ENCODE data around the gene SMYD2.

Gene SMYD2

GRCh38 chr1:214352838-214353237 is 71.9 kb downstream of the SMYD2 start:
- DNase-seq (ENCODE audit: insufficient read length) (no peak), FAIRE-seq (no peak)
- TF ChIP-seq TAF1 (IDR thresholded peaks at IDR 0.05; ENCODE audit: borderline replicate concordance, low read depth, low read length) (no peak), POLR2A (IDR thresholded peaks at IDR 0.05; ENCODE audit: low read depth, low read length) (no peak), POLR2AphosphoS5 (IDR thresholded peaks at IDR 0.05; ENCODE audit: low read depth, low read length) (no peak)

- DNase-seq (ENCODE audit: insufficient read length) (no peak), FAIRE-seq (no peak)
- no peak for TF ChIP-seq TAF1 (IDR thresholded peaks at IDR 0.05; ENCODE audit: borderline replicate concordance, low read depth, low read length)
- no peak for TF ChIP-seq POLR2A (IDR thresholded peaks at IDR 0.05; ENCODE audit: low read depth, low read length)
Observed at GRCh38 chr1:214354440-214355148, 73.6 kb downstream of the SMYD2 start.

- DNase-seq (ENCODE audit: insufficient read length) (no peak), FAIRE-seq (no peak)
- TF ChIP-seq POLR2AphosphoS5 (IDR thresholded peaks at IDR 0.05; ENCODE audit: low read depth, low read length) (no peak), TAF1 (IDR thresholded peaks at IDR 0.05; ENCODE audit: borderline replicate concordance, low read depth, low read length) (no peak), POLR2A (IDR thresholded peaks at IDR 0.05; ENCODE audit: low read depth, low read length) (no peak)
Observed at GRCh38 chr1:214360116-214360515, 79.2 kb downstream of the SMYD2 start.

GRCh38 chr1:214360525-214361164 is 79.7 kb downstream of the SMYD2 start:
- DNase-seq (ENCODE audit: insufficient read length) (no peak), FAIRE-seq (no peak)
- TF ChIP-seq TAF1 (IDR thresholded peaks at IDR 0.05; ENCODE audit: borderline replicate concordance, low read depth, low read length) (no peak), POLR2A (IDR thresholded peaks at IDR 0.05; ENCODE audit: low read depth, low read length) (no peak), POLR2AphosphoS5 (IDR thresholded peaks at IDR 0.05; ENCODE audit: low read depth, low read length) (no peak)

- TF ChIP-seq TAF1 (IDR thresholded peaks at IDR 0.05; ENCODE audit: borderline replicate concordance, low read depth, low read length) (no peak), POLR2AphosphoS5 (IDR thresholded peaks at IDR 0.05; ENCODE audit: low read depth, low read length) (no peak)
- DNase-seq (ENCODE audit: insufficient read length) (no peak), FAIRE-seq (no peak)
Observed at GRCh38 chr1:214361636-214362035, 80.7 kb downstream of the SMYD2 start.

GRCh38 chr1:214362188-214362882 is 81.4 kb downstream of the SMYD2 start:
- FAIRE-seq: no peak
- DNase-seq (ENCODE audit: insufficient read length): no peak
- TF ChIP-seq TAF1 (IDR thresholded peaks at IDR 0.05; ENCODE audit: borderline replicate concordance, low read depth, low read length) (no peak), POLR2A (IDR thresholded peaks at IDR 0.05; ENCODE audit: low read depth, low read length) (no peak), POLR2AphosphoS5 (IDR thresholded peaks at IDR 0.05; ENCODE audit: low read depth, low read length) (no peak)

- DNase-seq (ENCODE audit: insufficient read length): no peak
- TF ChIP-seq TAF1 (IDR thresholded peaks at IDR 0.05; ENCODE audit: borderline replicate concordance, low read depth, low read length) (no peak), POLR2AphosphoS5 (IDR thresholded peaks at IDR 0.05; ENCODE audit: low read depth, low read length) (no peak), POLR2A (IDR thresholded peaks at IDR 0.05; ENCODE audit: low read depth, low read length) (no peak)
- no peak for FAIRE-seq
Observed at GRCh38 chr1:214363386-214363785, 82.4 kb downstream of the SMYD2 start.

- DNase-seq (ENCODE audit: insufficient read length) (no peak), FAIRE-seq (no peak)
- TF ChIP-seq POLR2AphosphoS5 (IDR thresholded peaks at IDR 0.05; ENCODE audit: low read depth, low read length) (no peak), TAF1 (IDR thresholded peaks at IDR 0.05; ENCODE audit: borderline replicate concordance, low read depth, low read length) (no peak), POLR2A (IDR thresholded peaks at IDR 0.05; ENCODE audit: low read depth, low read length) (no peak)
Observed at GRCh38 chr1:214364386-214364785, 83.4 kb downstream of the SMYD2 start.

- no peak for FAIRE-seq
Observed at GRCh38 chr1:214364786-214365295, 83.9 kb downstream of the SMYD2 start.

GRCh38 chr1:214367841-214368240 is 86.9 kb downstream of the SMYD2 start:
- no peak for FAIRE-seq
- no peak for TF ChIP-seq TAF1 (IDR thresholded peaks at IDR 0.05; ENCODE audit: borderline replicate concordance, low read depth, low read length)
- no peak for TF ChIP-seq POLR2A (IDR thresholded peaks at IDR 0.05; ENCODE audit: low read depth, low read length)
- no peak for TF ChIP-seq POLR2AphosphoS5 (IDR thresholded peaks at IDR 0.05; ENCODE audit: low read depth, low read length)
- DNase-seq (ENCODE audit: insufficient read length): no peak

More at GRCh38 chr1:214364786-214365295, 83.9 kb downstream of the SMYD2 start:
- no peak for DNase-seq (ENCODE audit: insufficient read length)
- TF ChIP-seq POLR2AphosphoS5 (IDR thresholded peaks at IDR 0.05; ENCODE audit: low read depth, low read length): no peak

- DNase-seq (ENCODE audit: insufficient read length) (no peak), FAIRE-seq (no peak)
- no peak for TF ChIP-seq POLR2A (IDR thresholded peaks at IDR 0.05; ENCODE audit: low read depth, low read length)
- no peak for TF ChIP-seq POLR2AphosphoS5 (IDR thresholded peaks at IDR 0.05; ENCODE audit: low read depth, low read length)
- TF ChIP-seq TAF1 (IDR thresholded peaks at IDR 0.05; ENCODE audit: borderline replicate concordance, low read depth, low read length): no peak
Observed at GRCh38 chr1:214369364-214369763, 88.4 kb downstream of the SMYD2 start.

- DNase-seq (ENCODE audit: insufficient read length) (no peak), FAIRE-seq (no peak)
- TF ChIP-seq POLR2AphosphoS5 (IDR thresholded peaks at IDR 0.05; ENCODE audit: low read depth, low read length) (no peak), TAF1 (IDR thresholded peaks at IDR 0.05; ENCODE audit: borderline replicate concordance, low read depth, low read length) (no peak), POLR2A (IDR thresholded peaks at IDR 0.05; ENCODE audit: low read depth, low read length) (no peak)
Observed at GRCh38 chr1:214370615-214371014, 89.7 kb downstream of the SMYD2 start.
